ENCODE measurements around the gene TMEM121. TPM values are rescaled to one million over a fixed set of nuclear protein-coding genes. Genes with fewer than 3 reads are reported as not detected.

Gene TMEM121
- total RNA-seq, 1 donor = 1.8 TPM

GRCh38 chr14:105486163-105486973 lies 40.0 kb upstream of the TMEM121 start, which contains the start of gene CRIP1:
Gene CRIP1 (plus strand): TSS chr14:105486886. CDS start chr14:105487260, 374 bp downstream.
- Histone ChIP-seq H3K36me3 (ENCODE audit: insufficient read depth, low read length) (no peaks in the 10 kb centered on the region), H2AFZ (ENCODE audit: low read length) (no peak within 1 kb of the TSS), H3K4me3 (ENCODE audit: insufficient read depth, low read length) (peak within 1 kb of the TSS; percentile 33), H3K27me3 (ENCODE audit: insufficient read depth, low read length) (peaks cover 22% of the 10 kb centered on the region), H3K4me2 (ENCODE audit: insufficient read depth, low read length) (peak within 1 kb of the TSS; percentile 28), H3K27ac (ENCODE audit: low read depth, low read length) (no peak within 1 kb of the TSS), H3K79me2 (ENCODE audit: insufficient read depth, low read length) (no peaks in the 10 kb centered on the region), H3K9me3 (ENCODE audit: low read depth, low read length) (no peaks in the 10 kb centered on the region), H3K4me1 (ENCODE audit: insufficient read depth, low read length) (peaks cover 14% of the 10 kb centered on the region), H4K20me1 (ENCODE audit: insufficient read depth, low read length) (no peaks in the 10 kb centered on the region)
- no peak for DNase-seq (ENCODE audit: insufficient read length, low spot score, missing footprints)
- no peak for TF ChIP-seq CTCF (IDR thresholded peaks at IDR 0.05; ENCODE audit: extremely low read depth, low read depth, low read length)

- peak overlapping the region; percentile 28 for H3K4me2 ChIP-seq (ENCODE audit: insufficient read depth, low read length)
- peaks cover 9% of the 10 kb centered on the region for H3K4me1 ChIP-seq (ENCODE audit: insufficient read depth, low read length)
- no peak for DNase-seq (ENCODE audit: insufficient read length, low spot score, missing footprints)
These were observed 39.4 kb upstream of the TMEM121 start for GRCh38 chr14:105486974-105487448.

GRCh38 chr14:105487449-105487985 lies 38.9 kb upstream of the TMEM121 start:
- Histone ChIP-seq H4K20me1 (ENCODE audit: insufficient read depth, low read length) (peaks cover 2% of the 10 kb centered on the region), H3K4me1 (ENCODE audit: insufficient read depth, low read length) (peaks cover 4% of the 10 kb centered on the region), H3K9me3 (ENCODE audit: low read depth, low read length) (no peaks in the 10 kb centered on the region), H3K36me3 (ENCODE audit: insufficient read depth, low read length) (no peaks in the 10 kb centered on the region), H3K79me2 (ENCODE audit: insufficient read depth, low read length) (no peaks in the 10 kb centered on the region), H2AFZ (ENCODE audit: low read length) (no peak overlapping the region), H3K27ac (ENCODE audit: low read depth, low read length) (no peak overlapping the region), H3K4me3 (ENCODE audit: insufficient read depth, low read length) (peak overlapping the region; percentile 33), H3K4me2 (ENCODE audit: insufficient read depth, low read length) (peak overlapping the region; percentile 28), H3K27me3 (ENCODE audit: insufficient read depth, low read length) (peaks cover 22% of the 10 kb centered on the region)
- DNase-seq (ENCODE audit: insufficient read length, low spot score, missing footprints) = no peak
- TF ChIP-seq CTCF (IDR thresholded peaks at IDR 0.05; ENCODE audit: extremely low read depth, low read depth, low read length) = no peak

More at GRCh38 chr14:105486974-105487448, 39.4 kb upstream of the TMEM121 start:
- Histone ChIP-seq H3K79me2 (ENCODE audit: insufficient read depth, low read length) (no peaks in the 10 kb centered on the region), H4K20me1 (ENCODE audit: insufficient read depth, low read length) (no peaks in the 10 kb centered on the region), H2AFZ (ENCODE audit: low read length) (no peak overlapping the region), H3K4me3 (ENCODE audit: insufficient read depth, low read length) (peak overlapping the region; percentile 33), H3K27ac (ENCODE audit: low read depth, low read length) (no peak overlapping the region), H3K9me3 (ENCODE audit: low read depth, low read length) (no peaks in the 10 kb centered on the region), H3K27me3 (ENCODE audit: insufficient read depth, low read length) (peaks cover 22% of the 10 kb centered on the region), H3K36me3 (ENCODE audit: insufficient read depth, low read length) (no peaks in the 10 kb centered on the region)
- TF ChIP-seq CTCF (IDR thresholded peaks at IDR 0.05; ENCODE audit: extremely low read depth, low read depth, low read length) = no peak
